Stimulated activated CD8-positive, alpha-beta memory T cell treated with anti-CD3 and anti-CD28 coated beads, Interleukin-4, amount 100 ng/mL, for 1 hour (primary cell): Measurements from ENCODE around the gene DTHD1.

Experiments used
- DNase-seq, 2 donors: peaks; one replicate each; pipeline ENCODE4 v3.0.0-alpha.2; 2020; ENCODE audit warnings: low read depth in 2 of 2, low spot score in 1 of 2

The DTHD1 gene

DNA sequence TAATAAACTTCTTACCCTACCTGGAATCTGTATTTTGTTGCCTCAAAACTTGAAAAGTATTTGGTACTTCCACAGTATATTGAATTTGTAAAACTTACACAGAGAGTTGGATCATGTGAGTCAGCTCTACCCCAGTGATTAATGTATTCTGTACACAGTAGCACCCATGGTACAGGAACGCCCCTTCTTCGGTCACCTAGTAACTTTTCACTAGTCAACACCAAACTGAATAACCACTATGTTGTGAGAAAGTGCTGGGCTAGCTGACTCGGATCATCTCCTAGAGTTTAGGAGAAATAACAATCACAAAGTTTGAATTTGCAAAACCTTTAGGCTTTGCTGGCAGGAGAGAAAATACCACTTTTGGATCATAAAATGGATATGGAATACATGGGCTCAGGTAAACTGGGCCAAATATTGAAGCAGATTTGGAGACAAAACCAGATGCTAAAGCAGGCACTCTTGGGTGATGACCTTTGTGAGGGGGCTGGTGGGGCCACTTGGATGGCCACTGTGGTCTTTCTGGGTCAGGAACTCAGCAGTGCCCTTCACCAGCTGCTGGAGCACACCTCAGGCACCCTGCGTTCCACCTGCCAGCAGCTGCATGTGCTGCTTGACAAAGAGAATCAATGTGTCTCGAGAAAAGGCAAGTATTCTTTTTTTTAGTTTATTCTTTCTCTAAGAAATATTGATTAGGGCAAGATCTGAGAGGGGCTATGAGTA is at the start of gene DTHD1:
DTHD1 (plus strand) TSS at position 233 of the 723 bp plus-strand sequence; CDS start at position 376, 143 bp downstream.
- no peak for DNase-seq

DNA sequence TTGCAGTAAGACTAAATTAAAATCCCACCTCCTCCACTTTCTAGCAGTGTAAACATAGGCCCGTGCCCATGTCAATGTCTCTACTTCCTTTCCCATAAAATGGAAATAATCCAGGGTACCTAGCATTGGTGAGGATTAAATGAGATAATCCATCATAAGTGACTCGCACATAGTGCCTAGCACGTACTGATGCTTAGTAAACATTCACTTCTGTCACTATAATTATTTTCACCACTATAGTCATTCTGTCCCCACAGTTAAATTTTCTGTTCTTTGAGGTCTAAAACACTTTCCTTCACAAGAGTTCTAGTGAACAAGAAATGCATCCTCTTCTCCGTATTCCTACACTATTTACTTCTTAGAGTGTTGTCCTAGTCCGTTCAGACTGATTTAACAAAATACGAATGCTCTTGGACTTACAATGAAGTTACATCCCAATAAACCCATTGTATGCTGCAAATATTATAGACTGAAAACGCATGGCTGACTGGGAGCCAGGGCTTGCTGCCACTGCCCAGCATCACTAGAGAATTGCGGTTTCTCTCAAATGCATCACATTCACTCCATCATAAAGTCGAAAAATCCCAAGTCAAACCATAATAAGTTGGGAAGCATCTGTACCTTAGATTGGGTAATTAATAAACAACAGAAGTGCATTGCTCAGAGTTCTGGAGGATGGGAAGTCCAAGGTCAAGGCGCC is 47.7 kb upstream of the DTHD1 start:
- DNase-seq, result no peak

DNA sequence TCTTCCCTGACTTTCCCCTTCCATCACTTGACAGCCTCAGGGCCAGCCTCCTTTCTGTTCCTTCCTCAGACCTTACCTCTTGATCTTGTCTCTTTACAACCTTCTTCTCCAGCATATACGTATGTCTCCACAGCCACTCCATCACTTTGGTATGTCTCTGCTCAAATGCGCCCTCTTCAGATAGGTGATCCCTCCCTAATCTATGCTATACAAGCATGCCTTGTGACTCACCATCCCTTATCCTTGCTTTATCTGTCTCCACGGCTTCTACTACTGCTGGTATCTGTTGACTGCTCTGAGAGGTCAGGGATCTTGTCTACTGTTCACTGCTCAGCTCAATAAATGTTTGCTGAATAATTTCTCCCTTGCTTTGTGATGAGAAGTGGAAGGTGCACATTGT is 46.1 kb upstream of the DTHD1 start:
- no peak for DNase-seq

DNA sequence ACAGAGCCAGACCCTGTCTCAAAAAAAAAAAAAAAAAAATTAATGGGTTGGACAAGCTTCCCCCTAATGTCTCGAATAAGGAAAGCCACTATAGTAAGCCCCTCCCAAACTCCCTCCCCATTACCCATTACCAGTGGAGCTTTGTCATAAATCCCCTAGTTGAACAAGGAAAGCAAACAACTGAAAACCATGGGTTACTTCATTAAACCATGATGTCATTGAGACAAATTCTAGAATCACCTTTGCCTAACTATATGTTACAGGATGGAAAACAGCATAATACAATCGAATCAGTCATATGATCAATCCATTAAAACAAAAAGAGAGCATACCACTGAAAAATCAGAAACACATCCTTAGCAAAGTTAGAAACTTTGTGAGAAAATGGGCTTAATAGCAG is 45.3 kb upstream of the DTHD1 start:
- DNase-seq, result no peak

DNA sequence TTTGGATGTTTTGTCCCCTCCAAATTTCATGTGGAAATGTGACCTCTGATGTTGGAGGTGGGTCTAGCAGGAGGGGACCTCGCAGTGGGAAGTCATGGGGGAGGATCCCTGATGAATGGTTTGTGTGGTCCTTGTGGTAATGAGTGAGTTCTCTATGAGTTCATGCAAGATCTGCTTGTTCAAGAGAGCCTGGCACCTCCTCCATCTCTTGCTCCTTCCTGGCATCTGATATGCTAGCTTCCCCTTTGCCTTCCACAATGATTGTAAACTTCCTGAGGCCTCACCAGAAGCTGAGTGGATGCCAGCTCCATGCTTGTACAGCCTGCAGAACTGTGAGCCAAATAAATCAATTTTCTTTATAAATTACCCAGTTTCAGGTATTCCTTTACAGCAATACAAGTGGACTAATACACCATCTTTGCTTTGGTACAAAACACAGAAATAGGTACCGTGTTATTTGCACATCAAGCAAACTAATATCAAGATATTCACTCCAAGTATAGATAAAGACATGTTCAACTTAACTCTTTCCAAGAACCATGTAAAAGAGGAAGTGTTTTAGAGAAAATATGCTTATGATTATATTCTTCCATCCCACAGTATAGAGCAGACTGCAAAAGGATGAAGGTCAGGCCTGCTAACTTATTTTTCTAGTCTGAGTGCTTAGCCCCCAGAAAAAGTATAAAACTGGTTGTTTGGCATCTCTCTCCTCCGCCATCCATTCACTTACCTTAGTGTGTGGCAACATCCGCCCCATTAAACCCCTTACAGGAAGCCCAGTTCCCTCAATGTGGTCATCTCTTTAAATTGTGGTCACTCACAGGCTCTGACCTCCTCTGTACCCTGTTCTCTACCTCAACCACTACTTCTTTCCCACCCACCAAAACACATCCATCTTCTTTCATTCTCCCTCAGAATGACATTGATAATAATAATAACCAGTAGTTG is 43.8 kb upstream of the DTHD1 start:
- no peak for DNase-seq

DNA sequence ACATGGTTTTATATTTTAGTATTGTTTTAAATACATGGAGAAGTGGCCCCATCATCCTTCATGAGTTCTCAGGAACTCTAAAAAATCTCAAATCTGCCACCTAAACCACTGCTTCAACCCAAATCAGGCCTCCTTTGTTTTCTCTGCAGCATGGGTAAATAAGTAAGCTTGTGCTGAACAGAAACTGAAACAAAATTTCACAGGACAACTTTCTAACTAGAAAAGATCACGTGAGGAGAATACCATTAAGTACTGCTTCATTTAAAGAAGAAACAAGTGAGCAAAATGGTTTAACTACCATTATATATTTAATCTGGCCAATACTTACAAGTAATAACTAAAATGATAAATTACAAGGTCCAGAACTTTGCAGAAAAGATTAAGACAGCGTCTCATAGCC is 39.6 kb upstream of the DTHD1 start:
- DNase-seq, result no peak

DNA sequence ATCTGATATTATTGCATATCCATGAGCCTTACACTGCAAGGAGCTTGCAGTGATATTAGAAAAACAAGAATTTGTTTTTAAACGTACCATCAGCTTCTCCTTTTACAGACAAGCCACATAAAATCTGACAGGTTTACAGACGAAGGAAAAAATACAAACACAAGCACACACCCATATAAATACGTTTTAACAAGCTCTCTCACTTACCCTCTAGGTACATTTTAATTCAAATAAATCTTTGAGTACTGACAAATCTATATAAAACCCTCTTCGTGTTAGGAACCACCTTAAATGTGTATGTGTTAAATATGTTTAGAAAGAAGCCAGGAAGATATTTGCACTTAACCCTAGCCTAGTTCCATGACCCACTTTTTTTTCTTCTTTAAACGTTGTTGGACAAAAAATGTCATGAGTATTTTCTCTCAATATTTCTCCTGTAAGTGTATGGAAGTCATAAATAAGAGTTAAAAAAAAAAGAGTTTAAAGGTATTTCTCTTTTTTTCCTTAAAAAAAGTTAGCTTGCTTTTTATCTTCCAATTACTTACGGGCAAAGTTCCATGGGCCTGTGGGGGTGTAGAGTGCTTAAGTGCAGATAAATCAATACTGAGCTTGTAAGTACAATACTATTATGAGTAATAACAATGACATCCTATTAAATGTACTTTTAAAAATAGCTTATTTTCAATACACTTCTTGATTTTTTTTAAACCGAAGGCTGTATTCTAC is 38.6 kb upstream of the DTHD1 start:
- no peak for DNase-seq

DNA sequence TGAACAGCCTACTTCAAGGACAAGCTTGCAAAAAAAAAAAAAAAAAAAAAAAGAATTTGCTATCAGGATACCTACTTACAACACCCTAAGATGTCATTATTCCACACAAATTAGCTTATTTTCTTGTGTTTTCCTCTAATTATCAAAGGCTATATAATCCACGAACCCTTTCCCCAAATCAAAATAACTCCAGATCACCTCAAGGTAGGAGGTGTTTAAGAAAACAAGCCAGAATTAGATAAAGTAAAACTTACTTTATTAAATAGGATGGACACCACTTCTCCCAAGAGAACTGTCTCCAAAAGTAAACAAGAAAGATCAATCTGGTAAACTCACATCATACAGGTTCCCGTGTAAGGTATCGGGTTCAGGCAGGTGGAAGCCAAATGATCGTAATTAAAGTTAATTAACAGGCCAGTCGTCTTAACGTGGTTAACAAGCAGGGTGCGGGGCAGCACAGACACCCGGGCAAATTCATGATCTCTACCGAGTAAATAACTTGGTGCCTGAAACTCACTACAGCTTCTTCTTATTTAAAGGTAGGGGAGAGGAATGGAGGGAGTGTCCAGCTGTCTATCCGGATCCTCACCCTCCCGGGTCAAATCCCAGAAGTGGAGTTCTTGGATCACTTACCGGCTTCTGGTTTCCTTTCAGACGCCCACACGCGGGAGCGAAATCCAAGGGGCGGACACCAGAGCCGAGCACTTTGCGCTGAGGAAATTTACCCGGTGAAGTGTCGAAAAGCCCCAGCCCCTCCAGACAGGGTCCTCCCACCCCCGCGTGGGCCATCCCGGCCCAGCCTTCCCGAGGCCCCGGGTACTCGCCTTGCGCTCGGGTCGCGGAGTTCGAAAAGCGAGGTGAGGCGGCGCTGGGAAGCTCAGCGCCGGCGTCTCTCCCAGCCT is 37.8 kb upstream of the DTHD1 start:
- peak in 1 of 2 donors; percentile 8 for DNase-seq

DNA sequence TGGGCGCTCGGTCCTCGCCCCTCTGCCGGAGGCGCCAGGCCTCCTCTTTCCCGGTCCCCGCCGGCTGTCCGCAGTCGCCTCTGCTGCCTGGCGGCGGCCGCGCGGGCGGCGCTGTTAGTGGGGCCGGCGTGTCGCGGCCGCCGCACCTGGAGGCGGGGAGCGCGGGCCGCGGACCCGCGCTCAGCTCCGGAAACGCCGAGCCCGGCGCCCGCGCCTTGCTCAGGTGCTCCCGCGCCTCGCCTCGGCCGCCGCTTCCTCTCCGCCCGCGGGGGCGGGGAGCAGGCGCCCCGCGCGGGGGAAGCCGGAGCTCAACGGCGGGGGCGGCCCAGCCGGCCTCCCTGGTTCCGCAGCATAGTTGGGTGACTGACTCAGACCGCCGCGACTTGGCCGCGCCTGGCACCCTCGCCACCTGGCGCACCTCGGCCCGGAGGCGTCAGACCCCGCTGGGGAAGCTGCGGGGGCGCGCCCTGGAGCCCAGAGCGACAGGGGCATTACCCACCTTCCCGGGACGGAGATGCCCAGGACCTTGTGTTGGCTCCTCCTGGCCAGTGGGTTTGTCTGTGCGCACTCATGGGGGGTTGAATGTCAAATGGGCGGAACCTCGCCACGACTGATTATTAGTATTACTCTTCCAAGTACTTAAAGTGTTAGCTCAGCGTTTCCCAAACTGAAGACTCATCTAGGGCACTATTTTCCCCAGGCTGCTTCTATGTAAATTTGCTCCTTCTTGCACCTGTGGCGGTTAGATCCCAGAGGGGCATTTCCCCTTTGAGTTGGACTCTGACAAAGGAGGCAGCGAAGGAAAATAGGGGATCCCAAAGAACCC is 36.9 kb upstream of the DTHD1 start, which contains the start of gene ARAP2:
ARAP2 (minus strand) TSS at position 258 of the 826 bp plus-strand sequence. CDS start 15,028 bp downstream, outside the sequence.
- peak; percentile 50 to 57 for DNase-seq

DNA sequence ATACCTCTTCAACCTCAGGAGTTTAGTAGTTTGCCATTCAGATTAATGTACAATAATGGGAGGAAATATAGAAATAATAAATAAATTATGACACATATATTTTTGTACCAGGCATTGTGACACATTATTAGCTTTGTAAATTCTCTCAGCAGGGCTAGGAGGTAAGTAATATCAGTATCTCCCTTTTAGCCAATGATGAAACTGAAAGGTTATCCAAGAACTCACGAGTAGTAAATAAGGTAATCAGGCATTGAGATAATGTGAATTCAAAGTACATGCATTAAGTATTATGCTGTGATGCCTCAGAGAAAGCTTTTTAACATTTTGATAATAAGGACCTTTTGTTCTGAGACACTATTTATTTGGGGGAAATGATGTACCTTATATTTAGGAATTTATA is 31.8 kb upstream of the DTHD1 start:
- no peak for DNase-seq

DNA sequence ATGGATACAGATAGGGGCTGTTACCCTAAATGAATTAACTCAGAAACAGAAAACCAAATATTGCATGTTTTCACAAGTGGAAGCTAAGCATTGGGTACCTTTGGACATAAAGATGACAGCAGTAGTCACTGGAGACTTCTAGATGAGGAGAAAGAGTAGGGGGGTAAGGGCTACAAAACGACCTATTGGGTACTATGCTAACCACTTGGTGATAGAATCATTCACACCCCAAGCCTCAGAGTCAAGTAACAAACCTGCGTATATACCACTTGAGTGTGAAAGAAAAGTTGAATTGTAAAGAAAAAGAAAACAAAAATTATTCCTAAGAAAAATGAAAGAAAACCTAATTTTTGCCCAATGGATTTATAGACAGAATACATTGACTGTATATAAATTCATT is 29.4 kb upstream of the DTHD1 start:
- no peak for DNase-seq

DNA sequence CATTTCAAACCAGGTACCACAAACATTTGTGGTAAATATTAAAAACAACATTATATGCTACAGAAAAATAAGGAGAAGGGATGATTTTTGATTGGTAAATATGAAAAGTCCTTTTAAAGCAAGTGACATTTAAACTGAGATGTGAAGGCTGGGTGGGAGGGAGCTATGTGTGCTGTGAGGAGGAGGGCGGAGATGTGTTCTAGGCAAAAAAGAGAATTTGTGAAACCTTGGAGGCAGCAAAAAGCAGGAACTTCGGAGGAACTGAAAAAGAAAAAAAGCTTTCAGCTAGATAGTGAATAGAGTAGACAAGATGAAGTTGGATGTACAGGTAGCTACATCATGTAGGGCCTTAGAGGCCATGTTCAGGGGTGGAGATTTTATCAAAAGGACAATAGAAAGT is 27.0 kb upstream of the DTHD1 start:
- no peak for DNase-seq

DNA sequence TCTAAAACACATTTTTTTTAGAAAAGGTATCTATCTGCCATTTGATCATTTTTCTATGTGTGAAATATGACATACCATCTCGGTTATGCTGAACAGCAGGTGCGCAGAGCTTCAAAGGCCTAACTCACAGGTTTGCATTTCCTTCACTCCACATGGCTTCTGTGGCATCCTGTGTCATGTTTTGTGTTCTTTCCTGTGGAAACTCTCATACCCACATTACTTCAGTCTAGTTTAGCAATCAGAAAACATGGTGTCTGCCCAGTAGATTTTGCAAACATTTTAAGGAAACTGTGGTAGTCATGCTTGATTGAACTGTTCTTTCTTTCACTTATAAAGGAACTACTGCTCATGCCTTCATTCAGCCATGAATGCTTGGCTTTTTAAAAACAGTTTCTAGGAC is 25.8 kb upstream of the DTHD1 start:
- peak in 1 of 2 donors; percentile 29 for DNase-seq

DNA sequence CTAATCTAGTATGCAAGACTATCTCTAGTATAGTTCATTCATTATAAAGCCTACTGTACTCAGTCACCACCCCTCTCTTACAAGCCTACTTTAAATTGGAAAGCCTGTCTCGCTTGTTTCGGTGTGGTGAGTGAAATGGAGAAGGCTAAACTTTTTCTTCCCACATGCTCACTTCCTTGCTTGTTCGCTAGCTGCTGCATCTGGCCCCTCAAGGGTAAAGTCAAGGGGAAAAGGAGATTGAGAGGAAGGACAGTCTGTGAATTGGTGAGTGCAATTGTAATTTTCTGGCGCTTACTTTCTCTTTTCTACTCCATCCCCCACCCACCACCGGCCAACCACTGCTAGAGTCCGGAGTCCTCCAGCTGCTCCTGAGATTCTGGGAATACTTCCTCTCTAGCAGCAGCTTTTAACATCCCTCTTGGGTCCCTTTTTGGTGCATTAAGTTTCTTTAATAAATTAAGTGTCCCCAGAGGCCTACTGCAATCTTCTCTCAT is 25.0 kb upstream of the DTHD1 start:
- DNase-seq, result no peak

DNA sequence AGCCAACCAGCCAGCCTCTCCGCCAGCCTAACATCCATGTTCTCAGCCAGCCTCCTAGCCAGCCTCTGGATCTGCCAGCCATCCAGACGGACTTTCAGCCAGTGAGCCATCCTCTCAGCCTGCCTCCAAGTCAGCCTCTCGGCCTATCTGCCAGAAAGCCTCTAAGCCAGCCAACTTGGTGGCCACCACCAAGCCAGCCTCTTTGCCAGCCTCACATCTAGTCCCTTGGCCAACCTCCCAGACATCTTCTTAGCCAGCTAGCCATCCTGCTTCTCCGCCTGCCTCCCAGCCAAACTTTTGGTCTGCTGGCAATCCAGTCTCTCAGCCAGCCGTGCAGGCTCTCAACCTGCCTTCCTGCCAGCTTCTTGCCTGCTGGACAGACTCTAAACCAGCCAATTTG is 20.7 kb upstream of the DTHD1 start:
- DNase-seq, result no peak

DNA sequence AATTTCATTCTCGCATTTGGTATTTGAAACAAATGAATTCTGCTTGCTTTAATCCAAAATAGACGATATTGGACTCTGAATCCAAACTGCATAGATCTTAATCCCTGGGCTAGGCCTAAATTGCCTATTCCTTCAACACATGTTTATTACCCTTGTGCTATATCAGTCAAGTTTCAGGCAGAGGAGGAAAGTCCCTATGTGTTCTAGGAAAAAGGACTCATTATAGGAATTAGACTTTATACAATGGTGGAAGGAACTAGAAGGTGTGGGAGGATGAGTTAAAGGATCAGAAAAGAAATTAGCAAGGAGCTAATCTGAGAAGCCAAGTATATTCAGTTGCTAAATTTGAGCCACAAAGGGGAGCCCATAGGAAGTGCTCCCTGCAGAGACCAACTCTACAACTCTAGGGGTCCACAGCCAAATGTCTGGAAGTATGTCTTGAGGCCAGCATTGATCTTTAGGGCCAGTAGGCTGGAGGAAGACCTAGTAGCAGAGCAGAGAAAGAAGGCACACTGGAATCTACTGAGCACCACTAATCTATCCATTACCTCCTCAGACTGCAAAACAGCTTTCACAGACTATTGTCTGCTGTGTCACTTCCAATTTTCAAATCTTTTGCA is 17.1 kb upstream of the DTHD1 start:
- DNase-seq, result no peak

DNA sequence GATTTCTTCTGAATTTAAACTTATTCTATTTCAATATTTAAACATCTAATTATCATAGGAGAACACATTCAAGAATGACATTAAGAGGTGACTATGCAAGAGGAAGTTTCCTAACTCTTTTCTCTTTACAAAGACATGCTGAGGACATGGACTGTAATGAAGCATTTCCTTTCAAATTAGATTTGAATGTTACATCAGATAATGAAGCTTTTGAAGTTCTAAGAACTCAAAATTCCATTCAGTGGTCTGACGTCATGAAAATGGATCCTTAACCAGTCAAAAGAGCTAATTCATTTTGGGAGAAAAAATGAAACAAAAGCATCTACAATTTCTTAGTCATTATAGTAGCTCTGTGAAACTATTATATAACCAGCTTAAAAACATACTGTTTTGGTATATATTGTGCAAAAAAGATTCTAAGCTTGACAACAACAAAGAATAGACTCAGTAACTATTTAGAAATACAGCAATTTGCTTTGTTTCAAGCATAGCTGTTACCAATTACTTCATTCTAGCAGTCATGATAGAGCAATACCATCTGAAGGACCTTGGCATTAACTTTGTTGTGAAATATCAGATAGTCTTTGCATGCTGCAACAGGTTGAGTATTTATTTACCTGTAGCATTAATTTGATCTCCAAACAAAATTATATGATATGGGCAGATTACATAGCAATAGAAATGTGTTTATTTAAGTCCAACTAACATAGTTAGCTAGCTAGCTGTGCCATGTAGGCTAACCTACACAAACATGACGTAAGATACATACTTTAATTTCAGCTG is 13.7 kb upstream of the DTHD1 start:
- no peak for DNase-seq

DNA sequence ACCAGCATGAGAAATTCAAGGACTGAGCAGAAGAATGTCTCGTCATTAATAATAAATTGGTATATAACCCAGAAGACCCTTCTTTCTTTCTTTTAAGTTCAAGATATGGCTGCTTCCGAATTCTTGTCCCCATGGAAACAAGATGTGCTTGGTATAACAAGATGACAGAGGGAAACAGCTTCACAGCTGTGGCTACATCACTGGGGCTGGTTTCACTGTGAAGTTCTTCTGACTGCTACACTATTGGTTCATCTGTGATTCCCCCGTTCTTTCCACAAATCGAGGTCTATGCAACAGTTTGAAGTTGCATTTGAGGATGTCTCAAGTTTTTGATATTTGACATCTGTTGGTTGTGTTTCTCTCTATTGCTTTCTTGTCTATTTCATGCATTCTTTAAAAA is 12.3 kb upstream of the DTHD1 start:
- DNase-seq, result no peak
